Measurements from ENCODE around the gene CTTN. TPM values are rescaled to one million over a fixed set of nuclear protein-coding genes. Genes with fewer than 3 reads are reported as not detected.

Gene CTTN
- total and polyA plus RNA-seq, 2 of the 8 experiments (the other 6 are each of a cell fraction or from before 2014, with no cell fraction given): 84.6 to 216 TPM

DNA sequence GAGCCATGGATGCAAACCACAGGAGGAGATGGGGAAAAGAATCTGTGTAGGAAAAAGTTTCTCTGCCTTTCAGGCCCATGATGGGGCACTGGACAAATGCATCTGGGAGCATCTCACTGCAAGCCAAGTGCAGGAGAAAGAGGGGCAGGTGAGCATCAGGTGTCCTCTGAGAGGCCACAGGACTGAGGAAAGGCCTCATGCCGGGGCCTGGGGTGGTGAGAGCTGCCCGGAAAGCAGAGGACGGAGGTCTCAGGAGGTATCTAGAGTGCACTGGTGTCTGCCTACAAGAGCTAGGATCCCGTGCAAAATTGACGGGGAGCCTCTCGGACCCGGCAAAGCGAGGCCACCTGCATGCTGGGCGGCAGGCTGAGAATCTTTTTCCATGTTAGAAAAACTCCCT is 73.9 kb downstream of the CTTN start (continued):
- no peak for TF ChIP-seq SUZ12 (IDR thresholded peaks at IDR 0.05; ENCODE audit: low read length)
- TF ChIP-seq, protein P1, sequence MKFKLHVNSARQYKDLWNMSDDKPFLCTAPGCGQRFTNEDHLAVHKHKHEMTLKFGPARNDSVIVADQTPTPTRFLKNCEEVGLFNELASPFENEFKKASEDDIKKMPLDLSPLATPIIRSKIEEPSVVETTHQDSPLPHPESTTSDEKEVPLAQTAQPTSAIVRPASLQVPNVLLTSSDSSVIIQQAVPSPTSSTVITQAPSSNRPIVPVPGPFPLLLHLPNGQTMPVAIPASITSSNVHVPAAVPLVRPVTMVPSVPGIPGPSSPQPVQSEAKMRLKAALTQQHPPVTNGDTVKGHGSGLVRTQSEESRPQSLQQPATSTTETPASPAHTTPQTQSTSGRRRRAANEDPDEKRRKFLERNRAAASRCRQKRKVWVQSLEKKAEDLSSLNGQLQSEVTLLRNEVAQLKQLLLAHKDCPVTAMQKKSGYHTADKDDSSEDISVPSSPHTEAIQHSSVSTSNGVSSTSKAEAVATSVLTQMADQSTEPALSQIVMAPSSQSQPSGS (IDR thresholded peaks at IDR 0.05; ENCODE audit: low read length): no peak
- TF ChIP-seq EGR1 (IDR thresholded peaks at IDR 0.05; ENCODE audit: borderline replicate concordance, low read depth, low read length): no peak

Measured in H1 (cell line).